Suprapubic skin (tissue), 4 donors: ENCODE results near the gene SARS2. TPM values are rescaled to one million over a fixed set of nuclear protein-coding genes. Genes with fewer than 3 reads are reported as not detected.

Source experiments
- DNase-seq, 2 donors: peaks; one replicate each; pipeline ENCODE4 v3.0.0-alpha.2; 2019; ENCODE audit warnings: low spot score in 2 of 2
- H3K27ac ChIP-seq: fragments of 200-600 bp; sonication (generic); one replicate; pipeline ENCODE4 v1.5.1; 2019
- H3K27me3 ChIP-seq: fragments of 200-600 bp; sonication (generic); one replicate; pipeline ENCODE4 v1.5.1; 2019
- H3K36me3 ChIP-seq: fragments of 200-600 bp; sonication (generic); one replicate; pipeline ENCODE4 v1.5.1; 2019
- H3K4me1 ChIP-seq: fragments of 200-600 bp; sonication (generic); one replicate; pipeline ENCODE4 v1.5.1; 2019
- H3K4me3 ChIP-seq: fragments of 200-600 bp; sonication (generic); one replicate; pipeline ENCODE4 v1.5.1; 2019; ENCODE audit warnings: mild to moderate bottlenecking
- H3K9me3 ChIP-seq: fragments of 200-600 bp; sonication (generic); one replicate; pipeline ENCODE4 v1.5.1; 2019
- CTCF ChIP-seq, 2 donors: fragments of 200-600 bp in 1 of 2; fragments of 450-650 bp in 1 of 2; sonication (generic) in 1 of 2; IDR thresholded peaks; one replicate each; pipeline ENCODE4 v1.5.1; 2016 to 2019; ENCODE audit warnings: antibody characterized with exemption in 2 of 2, mild to moderate bottlenecking in 1 of 2, moderate library complexity in 1 of 2
- EP300 ChIP-seq: sonication (generic); formaldehyde crosslinking; IDR thresholded peaks from one replicate; pipeline ENCODE4 v1.6.1; 2017; ENCODE audit warnings: antibody characterized with exemption
- POLR2A ChIP-seq, 2 donors: fragments of 450-650 bp; IDR thresholded peaks; one replicate each; pipeline ENCODE4 v1.6.1; 2017; ENCODE audit warnings: antibody characterized with exemption in 2 of 2, mild to moderate bottlenecking in 2 of 2, moderate library complexity in 2 of 2
- POLR2AphosphoS5 ChIP-seq, 3 donors: sonication (generic); formaldehyde crosslinking; IDR thresholded peaks; one replicate each; pipeline ENCODE4 v1.6.1; 2017; ENCODE audit warnings: antibody characterized with exemption in 3 of 3
- WGBS: methylation state at CpG from one replicate; pipeline ENCODE4 v1.1.5; 2018; 5-methylcytosine and 5-hydroxymethylcytosine counted together
- total RNA-seq, 4 donors: library from RNA; depleted of rRNA; stranded (reverse); fragments of >200 nt; gene quantifications; one replicate each; pipeline ENCODE4 v1.1.0, GENCODE V29; 2016

Gene SARS2
- total RNA-seq, 4 donors from 2014 or later: 18.5 to 36.4 (median 29.2) TPM

- WGBS: 90% methylated on average over 2 of the region's 2 CpGs
- no peak for TF ChIP-seq POLR2A (IDR thresholded peaks at IDR 0.05)
- no peak for TF ChIP-seq POLR2AphosphoS5 (IDR thresholded peaks at IDR 0.05)
- TF ChIP-seq CTCF (IDR thresholded peaks at IDR 0.05): no peak
- no peak for TF ChIP-seq EP300
- no peaks in the 10 kb centered on the region for H3K9me3 ChIP-seq
These were observed 34.2 kb upstream of the SARS2 start for GRCh38 chr19:38964738-38965137.

GRCh38 chr19:38959618-38960017, 29.1 kb upstream of the SARS2 start:
- Histone ChIP-seq H3K4me3 (no peak overlapping the region), H3K9me3 (no peaks in the 10 kb centered on the region), H3K36me3 (peaks cover 5% of the 10 kb centered on the region), H3K4me1 (peaks cover 11% of the 10 kb centered on the region), H3K27me3 (no peaks in the 10 kb centered on the region), H3K27ac (no peak overlapping the region)
- no peak for DNase-seq
- TF ChIP-seq POLR2A (IDR thresholded peaks at IDR 0.05) (no peak), EP300 (no peak), CTCF (IDR thresholded peaks at IDR 0.05) (no peak)
- WGBS: 86% methylated on average over 5 of the region's 5 CpGs

More at GRCh38 chr19:38964738-38965137, 34.2 kb upstream of the SARS2 start:
- Histone ChIP-seq H3K4me1 (peaks cover 11% of the 10 kb centered on the region), H3K36me3 (no peaks in the 10 kb centered on the region), H3K4me3 (no peak overlapping the region), H3K27me3 (no peaks in the 10 kb centered on the region), H3K27ac (no peak overlapping the region)
- DNase-seq: no peak

- WGBS: 97% methylated on average over 2 of the region's 2 CpGs
These were observed 27.7 kb upstream of the SARS2 start for GRCh38 chr19:38958301-38958700.

GRCh38 chr19:38956264-38956663, 25.7 kb upstream of the SARS2 start:
- 88% methylated on average over 2 of the region's 2 CpGs for WGBS
- no peak overlapping the region for H3K27ac ChIP-seq

More at GRCh38 chr19:38958301-38958700, 27.7 kb upstream of the SARS2 start:
- Histone ChIP-seq H3K36me3 (peaks cover 5% of the 10 kb centered on the region), H3K4me3 (no peak overlapping the region), H3K27ac (no peak overlapping the region), H3K9me3 (no peaks in the 10 kb centered on the region), H3K4me1 (peaks cover 11% of the 10 kb centered on the region), H3K27me3 (no peaks in the 10 kb centered on the region)
- no peak for DNase-seq
- TF ChIP-seq POLR2AphosphoS5 (IDR thresholded peaks at IDR 0.05) (no peak), CTCF (IDR thresholded peaks at IDR 0.05) (no peak), POLR2A (IDR thresholded peaks at IDR 0.05) (no peak), EP300 (no peak)

GRCh38 chr19:38953677-38954076, 23.1 kb upstream of the SARS2 start:
- DNase-seq: no peak
- 76% methylated on average over 4 of the region's 4 CpGs for WGBS
- Histone ChIP-seq H3K27me3 (no peaks in the 10 kb centered on the region), H3K36me3 (peaks cover 5% of the 10 kb centered on the region), H3K9me3 (no peaks in the 10 kb centered on the region), H3K4me1 (peaks cover 7% of the 10 kb centered on the region), H3K27ac (no peak overlapping the region), H3K4me3 (no peak overlapping the region)
- TF ChIP-seq POLR2AphosphoS5 (IDR thresholded peaks at IDR 0.05) (no peak), CTCF (IDR thresholded peaks at IDR 0.05) (no peak), EP300 (no peak), POLR2A (IDR thresholded peaks at IDR 0.05) (no peak)

More at GRCh38 chr19:38956264-38956663, 25.7 kb upstream of the SARS2 start:
- no peak for TF ChIP-seq EP300
- no peak for TF ChIP-seq POLR2AphosphoS5 (IDR thresholded peaks at IDR 0.05)
- no peak for TF ChIP-seq CTCF (IDR thresholded peaks at IDR 0.05)
- no peaks in the 10 kb centered on the region for H3K9me3 ChIP-seq
- H3K27me3 ChIP-seq: no peaks in the 10 kb centered on the region
- no peaks in the 10 kb centered on the region for H3K4me1 ChIP-seq
- peaks cover 5% of the 10 kb centered on the region for H3K36me3 ChIP-seq
- no peak for DNase-seq
- no peak overlapping the region for H3K4me3 ChIP-seq
